GM18505 (cell line): ENCODE results near the gene ZDHHC22.
A peak's percentile ranks its signal among the peaks of the same experiment; 100 is the strongest.

Experiments used
- ATAC-seq: cut with Tn5 transposase; IDR thresholded peaks from one replicate; pipeline ENCODE4 v1.9.1; 2021; ENCODE audit not compliant: unreplicated experiment
- POLR2A ChIP-seq: IDR thresholded peaks from 4 replicates; pipeline ENCODE4 v1.6.1; 2011; ENCODE audit warnings: borderline replicate concordance; ENCODE audit not compliant: insufficient read depth, insufficient read length; ENCODE audit errors: extremely low read depth

Gene ZDHHC22

DNA sequence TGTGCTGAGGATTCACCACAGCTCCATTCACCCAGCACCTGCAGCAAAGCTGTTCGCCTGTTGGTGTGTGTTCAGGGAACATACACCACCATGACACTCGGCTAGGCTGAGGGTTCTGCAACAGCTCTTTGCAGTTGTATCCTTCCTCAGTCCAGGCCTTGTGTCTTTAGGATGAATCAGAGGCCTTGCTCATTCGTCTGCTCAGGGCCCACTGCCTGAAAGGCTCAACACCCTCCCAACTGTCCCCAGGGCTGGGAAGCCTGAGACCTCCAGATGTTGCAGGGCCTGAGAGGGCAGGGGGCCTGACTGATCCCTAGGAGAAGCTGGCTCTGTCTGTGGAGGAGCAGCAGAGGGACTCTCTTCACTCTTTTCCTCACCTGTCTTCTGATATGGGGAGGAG lies 11.2 kb downstream of the ZDHHC22 start:
- no peak for TF ChIP-seq POLR2A
- no peak for ATAC-seq

DNA sequence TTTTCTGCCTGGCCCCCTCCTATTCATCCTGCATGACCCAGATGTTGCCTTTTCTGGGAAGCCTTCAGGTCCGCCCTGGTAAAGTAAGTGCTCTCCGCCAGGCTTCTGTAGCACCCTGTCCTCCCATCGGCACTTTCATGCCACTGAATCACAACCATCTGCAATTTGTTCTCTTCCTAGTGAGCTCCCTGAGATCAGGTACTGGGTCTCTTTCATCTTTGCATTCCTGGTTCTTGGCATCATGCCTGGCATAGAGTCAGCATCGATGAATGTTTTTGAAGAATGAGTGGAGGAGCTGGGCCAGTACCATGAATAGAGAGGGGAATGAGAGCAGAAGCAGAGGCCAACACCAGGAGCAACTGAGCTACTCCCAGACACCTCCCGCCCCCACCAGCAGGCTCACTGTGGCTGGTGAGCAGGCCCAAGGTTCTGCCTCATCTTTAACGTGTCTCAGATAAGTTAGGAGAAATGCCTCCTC lies 13.1 kb downstream of the ZDHHC22 start:
- no peak for ATAC-seq

DNA sequence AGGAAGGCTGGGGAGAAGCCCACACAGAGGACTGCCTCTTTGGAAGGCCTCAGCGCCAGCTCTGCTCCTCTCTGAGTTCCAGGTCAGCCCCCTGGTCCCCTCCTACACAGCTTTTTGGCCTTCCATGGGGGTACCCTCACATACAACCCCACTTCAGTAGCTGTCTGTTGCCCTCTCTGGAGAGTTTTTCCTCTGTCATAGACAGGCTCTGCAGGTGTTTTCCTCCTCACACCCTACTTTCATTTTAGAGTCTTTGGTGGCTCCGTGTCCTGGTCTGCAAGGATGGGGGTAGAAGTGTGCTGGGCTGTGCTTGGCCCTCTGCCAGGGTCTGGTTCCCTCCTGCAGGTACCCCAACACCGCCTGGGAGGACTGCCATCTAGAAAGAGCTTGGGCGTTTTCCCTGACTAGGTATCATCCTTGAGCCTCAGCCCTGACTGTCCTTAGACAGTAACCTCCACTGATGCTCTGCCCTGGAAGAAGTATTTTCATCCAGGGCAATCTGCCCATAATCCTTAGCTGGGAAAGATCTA lies 15.1 kb downstream of the ZDHHC22 start:
- no peak for ATAC-seq
- TF ChIP-seq POLR2A = no peak

More for the DNA sequence above, 13.1 kb downstream of the ZDHHC22 start:
- TF ChIP-seq POLR2A = no peak

DNA sequence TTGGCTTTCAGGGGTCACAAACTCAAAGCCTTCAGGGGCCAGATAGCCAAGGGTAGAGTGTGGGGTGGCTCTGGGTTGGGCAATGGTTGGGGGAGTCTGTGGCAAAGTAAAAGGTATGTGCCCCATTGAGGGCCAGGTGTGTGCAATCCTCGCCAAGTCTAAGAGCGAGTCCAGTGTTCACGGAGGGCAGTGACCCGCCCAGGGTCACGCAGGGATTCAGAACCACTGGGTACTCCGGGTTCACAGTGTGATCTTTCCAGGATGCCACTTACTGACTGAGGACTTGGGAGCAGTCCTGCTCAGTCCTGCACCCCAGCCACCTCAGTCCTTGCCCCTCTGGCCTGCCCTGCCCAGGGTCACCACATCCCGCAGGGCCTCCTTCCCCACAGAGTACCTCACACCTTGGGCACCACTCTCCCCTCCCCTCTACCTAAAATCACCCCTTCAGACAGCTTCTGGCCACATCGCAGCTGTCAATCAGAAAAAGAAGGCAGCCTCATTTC lies 15.7 kb downstream of the ZDHHC22 start:
- no peak for ATAC-seq
- TF ChIP-seq POLR2A = no peak

DNA sequence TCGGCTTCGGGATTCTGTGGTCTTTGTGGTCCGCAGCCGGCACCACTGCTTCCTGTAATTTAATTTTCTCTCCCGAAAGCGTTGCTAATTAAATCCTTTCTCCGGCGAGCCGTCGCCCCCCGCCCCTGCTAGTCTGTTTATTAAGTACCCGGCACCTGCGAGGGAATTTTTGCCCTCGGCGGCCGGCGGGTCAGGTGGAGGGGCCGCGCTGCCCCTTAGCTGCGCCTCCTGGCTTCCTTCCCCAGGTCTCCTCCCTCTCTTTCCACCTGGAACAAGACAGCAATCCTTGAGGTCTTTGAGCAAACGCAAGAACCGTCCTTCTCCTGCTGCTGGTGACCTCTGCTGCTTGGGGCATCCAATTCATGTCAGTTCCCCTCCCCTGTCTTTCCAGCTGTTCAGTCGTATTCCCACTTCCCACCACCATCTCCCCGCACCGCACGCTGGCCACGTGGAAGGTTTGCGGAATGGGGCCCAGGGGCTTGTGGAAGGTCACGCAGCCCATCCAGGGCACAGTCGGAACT lies 16.2 kb downstream of the ZDHHC22 start:
- ATAC-seq = no peak
- TF ChIP-seq POLR2A = no peak

DNA sequence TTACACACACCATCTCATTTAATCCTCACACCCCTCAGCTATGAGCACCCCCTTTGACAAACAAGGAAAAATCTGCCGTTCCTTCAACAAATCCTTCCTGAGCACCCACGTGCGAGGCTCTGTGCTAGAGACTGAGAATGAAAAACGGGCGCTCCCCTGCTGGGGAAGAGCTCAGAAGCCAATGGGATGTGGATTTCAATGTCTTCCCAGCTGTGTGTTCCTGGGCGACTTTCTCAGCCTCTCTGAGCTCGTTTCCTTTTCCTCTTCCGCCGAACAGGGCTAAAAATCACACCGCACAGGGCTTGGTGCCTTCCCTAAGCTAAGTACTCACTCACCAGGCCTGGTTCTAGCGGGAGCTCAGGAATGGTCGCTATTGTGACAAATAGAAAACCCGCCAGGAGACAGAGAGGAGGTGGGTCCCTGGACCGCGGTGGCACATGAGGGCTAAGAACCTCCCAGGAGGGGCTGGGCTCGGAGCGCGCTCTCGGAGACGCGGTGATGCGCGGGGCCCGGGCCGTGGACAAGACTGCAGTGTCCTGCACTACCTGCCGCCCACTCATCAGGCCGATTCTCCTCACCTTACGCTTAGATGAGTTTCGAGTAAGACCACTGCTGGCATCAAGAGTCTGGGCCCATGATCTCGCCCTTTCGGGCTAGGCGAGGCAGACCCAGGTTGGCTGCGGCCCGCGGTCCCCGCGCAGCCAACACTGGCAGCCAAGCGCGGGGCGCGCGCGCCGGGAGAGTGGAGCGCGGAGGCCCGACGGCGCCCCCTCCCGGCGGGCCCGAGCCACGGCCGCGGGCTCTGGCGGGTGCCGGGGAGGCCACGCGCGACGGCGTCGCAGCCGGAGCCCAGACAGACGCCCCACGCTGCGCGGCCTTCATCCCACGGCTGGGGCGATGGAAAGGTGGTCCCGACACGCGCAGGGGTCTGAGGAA lies 17.0 kb downstream of the ZDHHC22 start:
- peak; percentile 34 for ATAC-seq
- no peak for TF ChIP-seq POLR2A

DNA sequence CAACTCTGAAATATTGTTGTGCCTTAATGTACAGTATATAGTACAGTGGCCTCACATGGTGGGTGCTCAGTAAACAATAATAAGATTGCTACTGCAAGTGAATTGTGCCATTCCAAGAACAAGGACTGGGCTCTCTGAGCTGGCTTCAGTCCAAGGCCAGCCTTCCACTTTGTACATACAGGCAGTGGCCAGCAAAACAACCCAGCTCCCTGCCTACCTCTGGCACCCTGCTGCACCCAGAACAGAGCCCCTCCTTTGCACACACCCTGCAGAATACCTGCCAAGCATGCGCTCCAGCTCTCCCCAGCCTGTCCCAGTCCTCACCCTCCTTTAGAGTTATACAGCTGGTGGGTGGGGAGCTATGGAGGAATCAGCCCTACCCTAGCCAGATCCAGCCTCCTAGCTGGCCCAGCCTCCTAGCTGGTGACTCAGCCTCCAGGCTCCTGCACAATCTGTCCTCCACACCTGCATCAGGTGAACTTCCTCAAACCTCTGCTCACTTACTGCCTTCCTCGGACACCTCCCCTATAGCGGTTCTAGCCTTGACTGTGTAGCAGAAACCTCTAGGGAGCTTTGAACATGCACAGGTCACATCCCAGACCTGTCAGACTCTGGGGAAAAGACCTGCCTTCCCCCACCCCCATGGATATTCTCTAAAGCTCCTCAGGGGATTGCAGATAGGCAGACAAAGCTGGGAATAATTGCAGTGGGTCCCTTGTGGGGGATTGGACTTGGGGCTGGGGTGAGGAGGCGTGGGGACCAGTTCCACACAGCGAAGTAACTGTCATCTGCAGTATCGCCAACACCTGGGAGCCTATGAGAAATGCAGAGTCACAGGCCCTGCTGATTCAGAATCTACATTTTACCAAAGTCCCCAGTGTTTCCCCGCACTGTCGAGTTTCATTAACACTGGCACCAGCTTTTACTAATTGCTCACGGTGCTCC lies 17.9 kb downstream of the ZDHHC22 start:
- ATAC-seq = no peak

DNA sequence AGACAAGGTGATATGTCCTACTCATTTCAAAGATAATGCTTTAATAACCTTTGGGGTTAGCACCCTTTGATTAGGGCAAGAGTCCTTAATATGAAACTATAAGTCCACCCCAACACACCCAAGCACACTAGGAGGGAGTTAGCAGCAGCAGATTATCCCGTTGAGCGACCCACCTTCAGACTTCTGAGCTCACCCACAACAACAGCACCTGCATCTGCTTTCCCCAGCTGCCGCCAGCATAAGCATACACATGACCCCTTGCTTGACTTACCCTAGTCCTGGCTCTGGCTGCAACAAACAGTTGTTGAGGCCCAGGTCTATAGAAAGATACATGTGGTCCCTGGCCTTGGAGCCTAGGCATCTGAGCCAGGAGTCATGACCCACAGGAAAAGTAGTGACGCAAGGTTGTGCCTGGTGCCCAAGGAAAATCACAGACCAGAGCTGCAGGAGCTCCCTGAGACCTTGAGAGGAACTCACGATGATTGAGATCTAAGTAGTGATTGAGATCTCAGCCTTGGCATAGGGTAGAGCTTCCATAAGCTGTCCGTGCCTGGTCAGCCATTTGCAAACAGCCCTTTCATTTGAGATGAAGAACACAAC lies 19.0 kb downstream of the ZDHHC22 start:
- no peak for TF ChIP-seq POLR2A
- ATAC-seq = no peak

More for the DNA sequence above, 17.9 kb downstream of the ZDHHC22 start:
- TF ChIP-seq POLR2A = no peak

DNA sequence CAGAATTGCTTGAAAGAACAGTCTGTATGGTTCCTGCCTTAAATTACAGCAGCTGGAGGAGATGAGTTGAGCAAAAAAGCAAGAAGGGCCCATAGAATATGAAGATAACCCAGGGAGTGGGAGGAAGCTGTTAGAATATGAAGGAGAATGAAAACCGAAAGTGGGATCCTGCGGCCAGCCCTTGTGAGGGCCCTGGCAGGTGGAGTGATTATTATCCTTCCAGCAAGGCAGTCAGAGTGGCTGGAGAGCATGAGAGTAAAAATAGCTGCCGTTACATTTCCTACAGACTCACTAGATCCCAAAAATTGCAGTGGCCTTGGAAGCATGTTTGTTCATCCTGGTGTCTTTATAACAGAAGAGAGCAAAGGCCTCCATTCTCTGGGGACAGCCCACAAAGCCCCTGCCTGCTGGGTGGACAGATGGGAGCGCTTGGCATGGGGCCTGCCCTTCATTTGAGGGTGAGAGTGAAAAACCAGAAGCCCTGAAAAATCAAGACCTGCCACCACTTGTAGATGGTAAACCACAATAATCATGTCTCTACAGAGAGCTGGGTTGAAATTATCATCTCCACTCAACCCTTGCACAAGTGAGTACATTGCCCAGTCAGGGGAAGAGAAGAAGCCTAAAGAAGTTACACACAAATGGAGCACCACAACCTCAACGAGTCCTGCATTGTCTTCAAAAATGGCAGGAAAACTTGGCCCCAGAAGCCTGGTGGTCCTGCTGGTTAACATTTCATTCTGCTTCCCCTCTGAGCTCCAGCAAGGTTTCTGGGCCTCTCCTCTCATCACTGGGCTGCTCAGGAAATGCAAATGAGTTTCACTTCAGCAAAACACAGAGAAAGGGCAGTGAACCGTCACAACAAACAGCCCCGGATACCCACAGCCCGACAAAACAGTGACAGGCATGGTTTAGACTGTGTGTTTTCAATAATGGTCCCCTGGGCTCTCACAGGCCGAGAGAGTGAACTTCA lies 20.5 kb downstream of the ZDHHC22 start:
- peak; percentile 77 for ATAC-seq
- TF ChIP-seq POLR2A = no peak

DNA sequence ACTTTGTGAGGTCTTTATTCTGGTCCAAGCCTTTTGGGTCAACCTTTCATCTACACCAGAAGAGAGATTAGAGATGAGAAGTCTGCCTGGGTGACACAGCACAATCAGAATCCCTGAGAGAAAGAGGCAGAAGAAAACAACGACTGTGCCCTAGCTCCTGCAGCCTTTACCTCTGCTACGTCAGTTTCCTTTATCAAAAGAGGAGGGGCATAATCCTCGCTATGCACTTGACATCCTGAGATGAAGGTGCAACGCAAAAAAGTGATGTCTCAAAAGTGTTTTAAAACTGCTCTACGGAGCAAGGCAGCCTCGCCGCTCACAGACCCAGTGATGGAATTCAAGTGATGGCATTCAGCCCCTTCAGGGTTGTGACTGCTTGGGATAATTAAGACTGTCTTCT lies 21.7 kb downstream of the ZDHHC22 start:
- no peak for TF ChIP-seq POLR2A
- ATAC-seq = no peak

DNA sequence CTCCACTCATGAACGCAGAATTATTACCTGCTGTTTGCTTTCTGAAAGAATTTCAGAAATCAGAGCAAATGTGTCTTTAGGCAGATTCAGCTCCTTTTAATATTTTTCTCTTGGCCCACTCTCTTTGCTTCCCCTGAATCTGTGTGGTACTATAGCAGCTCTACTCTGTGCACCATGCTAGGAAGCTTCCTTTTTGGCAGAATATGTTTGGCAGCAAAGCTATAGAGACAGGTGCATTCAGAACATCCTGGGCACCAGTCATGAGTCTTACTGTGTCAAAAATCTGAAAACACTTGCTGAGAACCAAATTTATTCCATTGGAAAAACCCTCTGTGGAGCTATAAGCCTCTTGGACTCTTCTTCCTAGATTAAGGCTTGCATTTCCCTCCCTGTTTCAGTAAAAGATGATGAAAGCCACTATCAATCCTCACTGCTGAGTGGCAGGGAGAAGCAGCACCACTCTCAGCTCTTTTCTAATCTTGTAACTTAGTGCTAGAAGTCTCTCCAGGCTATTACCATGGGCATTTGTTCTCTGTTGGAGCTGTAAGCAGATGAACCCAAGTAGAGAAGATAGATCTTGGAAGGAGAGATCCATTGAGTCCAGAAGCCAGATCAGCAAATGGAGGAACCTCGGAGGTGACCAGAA lies 25.3 kb downstream of the ZDHHC22 start:
- no peak for ATAC-seq
- TF ChIP-seq POLR2A = no peak
